GM18520 (cell line): ENCODE data around the gene CYP8B1.

Source experiments
- ATAC-seq: cut with Tn5 transposase; IDR thresholded peaks from one replicate; pipeline ENCODE4 v1.9.1; 2021; ENCODE audit not compliant: unreplicated experiment

CYP8B1 gene

DNA sequence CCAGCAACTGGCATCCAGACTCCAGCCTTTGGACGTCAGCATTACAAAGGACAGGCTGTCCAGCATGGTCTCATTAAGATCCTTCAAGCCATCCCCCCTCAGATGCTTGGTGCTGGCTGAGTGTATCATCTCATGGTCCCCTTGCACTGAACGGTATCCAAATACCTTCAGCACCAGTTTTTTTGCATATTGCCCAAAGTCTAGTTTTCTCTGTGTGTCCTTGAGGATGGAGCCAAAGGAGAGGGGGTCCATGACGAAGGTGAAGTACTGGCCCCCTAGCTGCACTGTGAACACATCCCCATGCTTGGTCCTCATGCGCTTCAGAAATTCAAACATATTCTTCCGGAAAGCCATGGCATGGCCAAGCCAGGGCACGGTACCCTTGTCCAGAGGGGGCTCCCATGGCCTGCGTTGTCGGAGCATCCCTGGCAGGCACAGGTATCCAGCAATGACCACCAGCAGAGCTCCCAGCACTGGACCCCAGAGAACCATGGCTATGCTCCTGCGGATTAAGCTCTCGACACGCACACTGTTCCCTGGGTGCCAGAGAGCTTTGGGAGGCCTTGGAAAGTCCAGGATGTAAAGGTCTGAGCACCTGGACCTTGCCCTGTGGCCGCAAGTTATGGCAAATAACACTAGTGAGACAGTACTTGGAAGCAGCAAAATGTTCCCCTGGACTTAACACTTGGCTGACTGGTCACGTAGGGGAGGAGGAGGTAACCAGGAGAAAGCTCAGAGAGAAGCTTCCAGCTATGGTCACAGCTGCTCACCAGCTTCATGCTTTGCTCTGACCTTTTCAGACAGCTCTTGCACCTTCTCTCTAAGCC lies at the start of gene CYP8B1:
Gene CYP8B1 (minus strand): TSS at position 555 of the 827 bp plus-strand sequence. CDS start 63 bp downstream, at position 492.
- ATAC-seq: no peak

GRCh38 chr3:42923606-42924005 lies 47.9 kb upstream of the CYP8B1 start:
- ATAC-seq: no peak

DNA sequence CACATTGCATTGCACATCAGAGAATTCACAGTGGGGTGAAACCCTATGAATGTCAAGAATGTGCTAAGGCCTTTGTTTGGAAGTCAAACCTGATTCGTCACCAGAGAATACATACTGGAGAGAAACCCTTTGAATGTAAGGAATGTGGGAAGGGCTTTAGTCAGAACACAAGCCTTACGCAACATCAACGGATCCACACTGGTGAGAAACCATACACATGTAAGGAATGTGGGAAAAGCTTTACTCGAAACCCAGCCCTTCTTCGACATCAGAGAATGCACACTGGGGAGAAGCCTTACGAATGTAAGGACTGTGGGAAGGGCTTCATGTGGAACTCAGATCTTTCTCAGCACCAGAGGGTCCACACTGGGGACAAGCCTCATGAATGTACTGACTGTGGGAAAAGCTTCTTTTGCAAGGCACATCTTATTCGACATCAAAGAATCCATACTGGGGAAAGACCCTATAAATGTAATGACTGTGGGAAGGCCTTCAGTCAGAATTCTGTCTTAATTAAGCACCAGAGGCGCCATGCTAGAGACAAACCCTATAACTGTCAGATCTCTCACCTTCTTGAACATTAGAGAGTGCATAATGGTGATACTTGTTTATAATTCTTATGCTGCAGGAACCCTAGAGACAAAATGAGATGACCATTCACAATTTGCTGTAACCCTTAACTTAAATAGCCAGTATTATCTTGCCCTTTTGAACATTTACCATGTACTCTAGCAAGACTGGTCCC lies 39.3 kb upstream of the CYP8B1 start:
- no peak for ATAC-seq

DNA sequence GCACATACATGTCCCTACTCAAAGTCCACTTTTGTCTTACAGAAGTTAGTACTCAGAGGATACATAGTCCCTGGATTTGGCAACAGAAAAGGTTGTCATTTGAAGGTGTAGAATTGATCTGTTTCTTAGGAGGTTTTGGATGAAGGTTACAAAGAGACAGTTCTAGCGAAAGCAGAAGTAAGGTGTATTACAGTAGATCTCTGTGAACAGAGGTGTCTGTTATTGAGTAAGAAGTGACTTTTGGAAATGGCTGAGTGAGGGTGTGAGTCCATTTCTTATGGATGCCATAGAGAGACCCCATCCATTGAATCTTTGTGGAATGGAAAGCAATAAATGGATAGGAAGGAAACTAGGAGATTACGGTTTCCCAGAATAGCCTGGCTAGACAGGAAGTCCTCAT lies 35.9 kb upstream of the CYP8B1 start:
- ATAC-seq: no peak

GRCh38 chr3:42908675-42909074 lies 33.0 kb upstream of the CYP8B1 start:
- ATAC-seq: no peak

- no peak for ATAC-seq
Measured at GRCh38 chr3:42906848-42907183, 31.1 kb upstream of the CYP8B1 start.

GRCh38 chr3:42906070-42906847 lies 30.6 kb upstream of the CYP8B1 start, which contains the start of gene ZNF662:
Gene ZNF662, plus strand, starts transcription at chr3:42906142. Its CDS starts 1,973 bp downstream, at chr3:42908115.
- ATAC-seq: no peak

DNA sequence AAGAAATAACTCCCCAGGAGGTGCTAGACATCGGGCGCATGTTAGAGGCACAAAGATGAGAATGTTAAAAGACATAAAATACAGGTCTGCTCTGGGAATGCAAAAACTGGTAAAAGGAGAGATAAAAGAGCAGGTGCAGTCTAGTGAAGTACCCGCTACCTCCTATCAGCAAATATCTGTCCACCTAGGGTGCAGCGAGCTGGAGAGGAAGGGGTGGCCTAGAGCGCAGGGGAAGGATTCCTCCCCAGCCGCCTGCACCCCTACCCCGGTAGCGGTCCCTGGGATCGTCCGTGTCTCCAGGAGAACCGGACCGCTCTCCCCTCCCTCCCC lies 30.0 kb upstream of the CYP8B1 start:
- ATAC-seq: no peak

DNA sequence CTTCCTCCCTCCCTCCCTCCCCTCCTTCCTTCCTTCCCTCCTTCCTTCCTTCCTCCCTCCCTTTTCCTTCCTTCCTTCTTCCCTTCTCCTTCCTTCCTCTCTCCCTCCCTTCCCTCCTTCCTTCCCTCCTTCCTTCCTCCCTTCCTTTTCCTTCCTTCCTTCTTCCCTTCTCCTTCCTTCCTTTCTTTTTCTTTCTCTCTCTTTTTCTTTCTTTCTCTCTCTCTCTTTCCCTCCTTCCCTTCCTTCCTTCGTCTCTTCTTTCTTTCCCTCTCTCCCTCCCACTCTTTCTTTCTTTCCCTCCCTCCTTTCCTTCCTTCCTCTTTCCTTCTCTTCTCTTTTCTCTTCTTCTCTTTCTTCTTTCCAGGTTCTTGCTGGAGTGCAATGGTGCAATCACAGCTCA lies 28.4 kb upstream of the CYP8B1 start:
- no peak for ATAC-seq

DNA sequence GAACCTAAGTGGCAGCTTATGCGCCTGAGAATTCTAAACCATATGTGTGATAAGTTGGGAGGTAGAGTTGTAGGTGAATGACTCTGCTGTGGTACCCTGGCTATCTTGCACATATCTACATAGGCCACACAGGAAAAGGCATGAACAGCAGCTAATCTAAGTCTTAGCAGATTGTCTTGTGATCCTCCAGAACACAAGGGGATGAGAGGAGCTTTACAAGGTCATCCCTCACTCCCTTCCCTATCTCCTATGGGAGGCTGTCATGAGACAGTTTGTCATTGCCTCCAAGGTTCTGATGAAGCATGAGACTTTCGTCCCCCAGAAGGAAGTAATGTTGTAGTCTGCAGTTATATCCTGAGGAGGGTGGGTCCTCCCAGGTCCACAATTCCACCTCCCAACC lies 26.6 kb upstream of the CYP8B1 start:
- no peak for ATAC-seq

- no peak for ATAC-seq
Measured at GRCh38 chr3:42901073-42901415, 25.4 kb upstream of the CYP8B1 start.

- ATAC-seq: no peak
Measured at GRCh38 chr3:42900226-42901072, 24.8 kb upstream of the CYP8B1 start.

- ATAC-seq: no peak
Measured at GRCh38 chr3:42898896-42899675, 23.4 kb upstream of the CYP8B1 start.

- no peak for ATAC-seq
Measured at GRCh38 chr3:42895580-42895868, 19.8 kb upstream of the CYP8B1 start.

DNA sequence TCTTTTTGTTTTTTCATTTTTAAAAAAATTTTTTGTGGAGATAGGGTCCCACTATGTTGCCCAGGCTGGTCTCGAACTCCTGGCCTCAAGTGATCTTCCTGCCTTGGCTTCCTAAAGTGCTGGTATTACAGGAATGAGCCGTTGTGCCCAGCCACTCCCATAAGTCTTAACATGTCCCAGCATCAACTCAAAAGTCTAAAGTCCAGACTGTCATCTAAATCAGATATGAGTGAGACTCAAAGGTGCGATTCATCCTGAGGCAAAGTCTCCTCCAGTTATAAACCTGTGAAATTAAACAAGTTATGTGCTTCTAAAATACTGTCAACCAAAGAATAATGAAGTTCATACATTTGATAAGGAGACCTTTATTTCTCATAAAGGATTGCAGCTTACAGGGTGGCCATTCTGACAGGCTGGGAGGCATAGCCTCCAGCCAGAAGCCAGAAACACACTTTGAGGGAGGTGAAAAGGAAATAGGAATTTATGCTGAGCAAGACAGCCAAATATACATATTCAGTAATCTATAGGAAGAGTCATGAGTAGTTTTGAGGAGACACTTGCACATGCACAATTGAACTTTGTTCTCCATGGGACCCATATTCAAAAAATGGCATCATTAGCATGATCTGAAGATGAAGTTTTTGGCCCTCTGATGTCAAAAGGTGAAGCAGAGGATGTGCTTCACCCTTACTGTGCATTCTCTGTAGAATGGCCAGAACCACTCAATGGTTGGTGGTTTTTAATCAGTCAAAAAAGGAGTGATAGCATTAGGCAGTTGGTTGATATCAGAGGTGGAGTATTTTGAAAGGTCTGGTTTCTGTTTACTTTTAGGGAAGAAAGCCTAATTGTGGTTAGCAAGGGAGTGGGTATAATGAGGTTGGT lies 19.3 kb upstream of the CYP8B1 start:
- ATAC-seq: no peak

GRCh38 chr3:42892807-42893206 lies 17.1 kb upstream of the CYP8B1 start:
- no peak for ATAC-seq

DNA sequence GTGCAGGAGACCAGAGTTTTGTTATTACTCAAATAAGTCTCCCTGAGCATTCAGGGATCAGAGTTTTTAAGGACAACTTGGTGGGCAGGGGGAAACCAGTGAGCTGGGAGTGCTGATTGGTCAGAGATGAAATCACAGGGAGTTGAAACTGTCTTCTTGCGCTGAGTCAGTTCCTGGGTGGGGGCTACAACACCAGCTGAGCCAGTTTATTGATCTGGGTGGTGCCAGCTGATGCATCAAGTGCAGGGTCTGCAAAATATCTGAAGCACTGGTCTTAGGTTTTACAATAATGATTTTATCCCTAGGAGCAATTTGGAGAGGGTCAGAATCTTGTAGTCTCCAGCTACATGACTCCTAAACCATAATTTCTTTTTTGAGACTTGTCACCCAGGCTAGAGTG lies 16.5 kb upstream of the CYP8B1 start:
- no peak for ATAC-seq

DNA sequence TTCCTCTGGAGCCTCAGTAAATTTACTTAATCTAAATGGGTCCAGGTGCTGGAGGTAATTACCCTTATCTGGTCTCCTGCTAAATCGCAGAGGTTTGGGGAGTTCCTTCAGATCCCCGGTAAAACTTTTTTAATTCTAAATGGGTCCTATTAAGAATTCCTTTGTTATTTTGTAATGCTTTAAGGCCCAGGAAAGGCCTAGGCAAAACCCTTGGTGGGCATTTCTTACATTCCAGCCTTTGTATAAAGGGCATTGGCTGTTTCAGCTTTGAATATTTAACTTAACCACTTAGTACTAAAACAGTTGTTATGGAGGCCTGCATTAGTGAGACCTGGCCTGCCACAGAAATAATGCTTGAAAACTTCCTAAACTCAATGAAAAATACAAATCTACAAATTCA lies 15.4 kb upstream of the CYP8B1 start:
- no peak for ATAC-seq

DNA sequence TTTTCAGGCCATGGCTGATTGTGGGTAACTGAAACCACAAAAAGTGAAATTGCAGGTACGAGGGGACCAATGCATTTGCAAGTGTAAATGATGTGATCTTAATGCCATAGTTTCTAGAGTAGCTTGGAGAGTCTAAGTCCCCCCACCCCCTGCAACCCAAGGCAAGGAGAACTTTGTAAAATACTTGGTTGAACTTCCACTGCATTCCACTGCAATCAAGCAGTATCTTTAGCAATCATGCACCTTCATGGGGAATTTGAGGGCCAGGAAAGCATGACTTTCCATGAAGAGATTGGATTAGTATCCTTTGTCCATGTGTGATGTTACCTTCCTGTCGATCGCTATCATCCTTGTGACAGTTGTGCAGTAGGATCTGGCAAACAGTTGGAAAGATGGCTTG lies 11.4 kb upstream of the CYP8B1 start:
- no peak for ATAC-seq
